Left lung (tissue), 10 donors: ENCODE data around the gene NARS2. TPM values are rescaled to one million over a fixed set of nuclear protein-coding genes. Genes with fewer than 3 reads are reported as not detected.
"Not testable (repeated sequence)": the region's sequence is repeated elsewhere in the genome, so short reads cannot be mapped to it uniquely, and the experiment has no call there.

Experiments used
- ATAC-seq: fragments of 200-7000 bp; cut with Tn5 transposase; one replicate; pipeline ENCODE4 v1.9.1; 2020; ENCODE audit warnings: moderate library complexity
- DNase-seq, 4 donors: peaks; one replicate each; pipeline ENCODE4 v3.0.0-alpha.2; 2013 to 2020
- H3K27ac ChIP-seq, 2 donors: fragments of 200-600 bp; sonication (generic) in 1 of 2; one replicate each; pipeline versions ENCODE4 v1.5.0 to v1.8.0; 2020 to 2021
- H3K27me3 ChIP-seq, 2 donors: fragments of 200-600 bp; sonication (generic) in 1 of 2; one replicate each; pipeline versions ENCODE4 v1.5.0 to v1.8.0; 2020 to 2021
- H3K36me3 ChIP-seq, 2 donors: fragments of 200-600 bp; sonication (generic) in 1 of 2; one replicate each; pipeline versions ENCODE4 v1.5.0 to v1.8.0; 2020 to 2021
- H3K4me1 ChIP-seq, 2 donors: fragments of 200-600 bp; one replicate each; pipeline ENCODE4 v1.8.0; 2021
- H3K4me3 ChIP-seq, 2 donors: fragments of 200-600 bp; sonication (generic) in 1 of 2; one replicate each; pipeline versions ENCODE4 v1.5.0 to v1.8.0; 2020 to 2021; ENCODE audit warnings: mild to moderate bottlenecking in 1 of 2
- H3K9me3 ChIP-seq, 2 donors: fragments of 200-600 bp; sonication (generic) in 1 of 2; one replicate each; pipeline versions ENCODE4 v1.5.0 to v1.8.0; 2020 to 2021
- intact Hi-C, 2 donors: fragments of 100-400 bp; cut with DNase I; formaldehyde crosslinking; loops; one replicate each; pipeline versions ENCODE4 v1.11.2 to v1.14.2; 2022
- polyA plus RNA-seq, 6 donors: library from polyadenylated mRNA; unstranded; fragments of 120-200 nt; gene quantifications; one replicate each; pipeline ENCODE4 v1.2.1, GENCODE V29; 2013; ENCODE audit not compliant: insufficient read length in 6 of 6
- total RNA-seq, 2 donors: library from RNA; stranded (reverse); fragmentation: NEBNext Ultra II Directional; extraction: Animal tissue kit (Norgen Biotek cat#: 25700); gene quantifications; one replicate each; pipeline ENCODE4 v1.2.1, GENCODE V29; 2021
- TF ChIP-seq, protein P1 (sequence below), 2 donors: fragments of 200-600 bp; sonication (generic) in 1 of 2; IDR thresholded peaks; one replicate each; pipeline versions ENCODE4 v1.5.0 to v1.8.0; 2021; ENCODE audit warnings: antibody characterized with exemption in 2 of 2
- donor health status: DM: no; HTN: yes; CAD: no.
- donor health status: DM: no; HTN: no; CAD: no.

NARS2 gene
- total and polyA plus RNA-seq, 8 donors = 14.9 to 35.5 (median 28.4) TPM

DNA sequence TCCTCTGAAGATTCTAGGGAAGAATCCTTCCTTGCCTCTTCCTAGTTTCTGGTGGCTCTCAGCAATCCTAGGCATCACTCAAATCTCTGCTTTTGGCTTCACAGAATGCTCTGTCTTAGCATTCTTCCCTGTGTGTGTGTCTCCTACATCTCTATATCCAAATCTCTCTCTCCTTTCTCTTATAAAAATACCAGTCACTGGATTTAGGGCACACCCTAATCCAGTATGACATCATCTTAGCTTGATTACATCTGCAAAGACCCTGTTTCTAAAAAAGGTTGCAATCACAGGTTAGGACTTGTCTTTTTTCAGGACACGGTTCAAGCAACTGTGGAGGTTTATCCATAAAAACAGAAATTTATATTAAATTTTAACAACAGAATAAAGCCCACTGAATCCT is 54.4 kb downstream of the NARS2 start:
- TF ChIP-seq, protein P1, sequence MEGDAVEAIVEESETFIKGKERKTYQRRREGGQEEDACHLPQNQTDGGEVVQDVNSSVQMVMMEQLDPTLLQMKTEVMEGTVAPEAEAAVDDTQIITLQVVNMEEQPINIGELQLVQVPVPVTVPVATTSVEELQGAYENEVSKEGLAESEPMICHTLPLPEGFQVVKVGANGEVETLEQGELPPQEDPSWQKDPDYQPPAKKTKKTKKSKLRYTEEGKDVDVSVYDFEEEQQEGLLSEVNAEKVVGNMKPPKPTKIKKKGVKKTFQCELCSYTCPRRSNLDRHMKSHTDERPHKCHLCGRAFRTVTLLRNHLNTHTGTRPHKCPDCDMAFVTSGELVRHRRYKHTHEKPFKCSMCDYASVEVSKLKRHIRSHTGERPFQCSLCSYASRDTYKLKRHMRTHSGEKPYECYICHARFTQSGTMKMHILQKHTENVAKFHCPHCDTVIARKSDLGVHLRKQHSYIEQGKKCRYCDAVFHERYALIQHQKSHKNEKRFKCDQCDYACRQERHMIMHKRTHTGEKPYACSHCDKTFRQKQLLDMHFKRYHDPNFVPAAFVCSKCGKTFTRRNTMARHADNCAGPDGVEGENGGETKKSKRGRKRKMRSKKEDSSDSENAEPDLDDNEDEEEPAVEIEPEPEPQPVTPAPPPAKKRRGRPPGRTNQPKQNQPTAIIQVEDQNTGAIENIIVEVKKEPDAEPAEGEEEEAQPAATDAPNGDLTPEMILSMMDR (IDR thresholded peaks at IDR 0.05) = no peak
- H3K27ac ChIP-seq = no peak overlapping the region
- no peak for ATAC-seq

DNA sequence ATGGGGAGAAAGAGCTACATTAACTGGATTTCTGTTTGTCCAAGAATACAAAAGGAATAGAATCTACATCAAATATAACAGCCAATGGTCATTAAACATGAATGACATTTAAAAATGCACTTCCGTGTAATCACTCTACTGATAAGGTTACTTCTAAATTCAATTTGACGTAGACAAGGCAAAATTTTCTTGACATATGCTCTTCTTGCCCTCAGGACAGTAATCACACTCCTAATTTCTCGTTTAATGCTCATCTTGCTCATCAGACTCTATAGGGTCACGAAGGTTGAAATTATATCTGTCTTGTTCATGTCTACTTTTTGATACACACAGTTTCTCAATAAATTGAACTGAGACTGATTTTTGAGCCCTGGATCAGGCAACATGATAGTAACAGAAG is 58.4 kb downstream of the NARS2 start:
- no peak for DNase-seq
- ATAC-seq = no peak
- Histone ChIP-seq H3K9me3 (peaks cover 0 to 1% of the 10 kb centered on the region in 2 donors), H3K27ac (no peak overlapping the region), H3K36me3 (no peaks in the 10 kb centered on the region), H3K27me3 (no peaks in the 10 kb centered on the region), H3K4me3 (no peak overlapping the region), H3K4me1 (no peaks in the 10 kb centered on the region)
- TF ChIP-seq, protein P1 (IDR thresholded peaks at IDR 0.05) = no peak
- intact Hi-C loops = no loop called here

More for the DNA sequence above, 54.4 kb downstream of the NARS2 start:
- intact Hi-C loops = no loop called here
- Histone ChIP-seq H3K9me3 (no peaks in the 10 kb centered on the region), H3K4me1 (no peaks in the 10 kb centered on the region), H3K4me3 (no peak overlapping the region), H3K27me3 (no peaks in the 10 kb centered on the region), H3K36me3 (no peaks in the 10 kb centered on the region)
- DNase-seq = no peak

DNA sequence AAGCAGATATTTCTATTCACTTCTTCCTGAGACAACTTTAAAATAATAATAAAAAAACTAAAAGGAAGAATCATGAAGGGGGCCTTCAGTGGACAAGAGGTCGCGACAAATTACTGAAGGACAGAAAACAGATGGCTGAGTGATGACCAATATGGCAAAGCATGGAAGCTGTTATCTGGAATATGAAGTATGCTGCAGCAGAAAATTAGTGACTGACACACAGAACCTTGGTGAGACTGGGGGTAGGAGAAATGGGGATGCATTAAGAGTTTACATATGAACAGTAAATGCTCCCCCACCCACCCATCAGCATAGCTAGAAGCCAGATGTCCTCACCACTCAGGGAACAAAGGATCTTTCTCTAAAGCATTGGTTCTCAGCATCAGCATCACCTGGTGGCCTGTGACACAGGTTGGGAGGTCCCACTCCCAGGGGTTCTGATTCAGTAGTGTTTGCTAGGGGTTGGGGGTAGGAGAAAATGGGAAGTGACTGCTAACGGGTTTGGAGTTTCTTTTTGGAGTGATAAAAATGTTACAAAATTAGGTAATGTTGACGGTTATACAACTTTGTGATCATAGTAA is 59.7 kb downstream of the NARS2 start:
- TF ChIP-seq, protein P1 (IDR thresholded peaks at IDR 0.05) = no peak
- Histone ChIP-seq H3K9me3 (peaks cover 0 to 14% of the 10 kb centered on the region in 2 donors), H3K27ac (no peak overlapping the region), H3K36me3 (peaks cover 0 to 8% of the 10 kb centered on the region in 2 donors), H3K4me3 (no peak overlapping the region), H3K27me3 (no peaks in the 10 kb centered on the region), H3K4me1 (no peaks in the 10 kb centered on the region)
- intact Hi-C loops = no loop called here
- ATAC-seq (no peak), DNase-seq (no peak)

DNA sequence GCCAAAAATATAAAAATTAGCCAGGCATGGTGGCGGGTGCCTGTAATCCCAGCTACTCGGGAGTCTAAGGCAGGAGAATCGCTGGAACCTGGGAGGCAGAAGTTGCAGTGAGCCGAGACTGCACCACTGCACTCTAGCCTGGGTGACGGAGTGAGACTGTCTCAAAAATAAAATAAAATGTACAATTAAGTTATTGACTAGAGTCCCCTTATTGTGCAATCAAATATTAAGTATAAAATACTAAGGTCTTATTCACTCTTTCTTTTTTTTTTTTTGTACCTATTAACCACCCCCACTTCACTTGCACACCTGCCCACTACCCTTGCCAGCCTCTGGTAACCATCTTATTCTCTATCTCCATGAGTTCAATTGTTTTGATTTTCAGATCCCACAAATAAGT is 61.6 kb downstream of the NARS2 start:
- not testable (repeated sequence) for H3K4me3 ChIP-seq, H3K27me3 ChIP-seq, ATAC-seq

DNA sequence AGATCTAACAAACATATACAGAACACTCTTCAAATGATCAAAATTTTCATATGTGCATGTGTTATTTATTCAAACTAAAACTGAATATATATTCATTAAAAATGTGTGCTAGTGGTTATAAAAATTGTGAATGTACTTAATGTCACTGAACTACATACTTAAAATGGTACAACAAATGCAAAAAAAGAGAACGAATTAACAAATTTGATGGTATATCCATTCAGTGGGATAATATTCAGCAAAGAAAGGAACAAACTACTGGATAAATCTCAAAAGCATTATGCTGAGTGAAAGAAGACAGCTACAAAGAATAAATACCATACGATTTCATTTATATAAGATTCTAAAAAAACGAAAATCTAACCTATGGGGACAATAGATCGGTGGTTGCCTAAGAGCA is 64.1 kb downstream of the NARS2 start:
- Histone ChIP-seq H3K4me3 (no peak overlapping the region), H3K36me3 (peaks cover 0 to 8% of the 10 kb centered on the region in 2 donors), H3K27ac (no peak overlapping the region), H3K4me1 (no peaks in the 10 kb centered on the region), H3K9me3 (peaks cover 0 to 20% of the 10 kb centered on the region in 2 donors), H3K27me3 (no peaks in the 10 kb centered on the region)
- intact Hi-C loops = no loop called here
- no peak for DNase-seq
- no peak for ATAC-seq
- TF ChIP-seq, protein P1 (IDR thresholded peaks at IDR 0.05) = no peak

More for the DNA sequence above, 61.6 kb downstream of the NARS2 start:
- H3K36me3 ChIP-seq, H3K4me1 ChIP-seq, intact Hi-C loops, H3K27ac ChIP-seq, DNase-seq: not testable (repeated sequence)
- peaks cover 0 to 20% of the 10 kb centered on the region in 2 donors for H3K9me3 ChIP-seq
